HG03108 (cell line): ENCODE measurements around the gene MSANTD4.
"Not testable (repeated sequence)": the region's sequence is repeated elsewhere in the genome, so short reads cannot be mapped to it uniquely, and the experiment has no call there.

Experiments
- ATAC-seq: cut with Tn5 transposase; IDR thresholded peaks from one replicate; pipeline ENCODE4 v1.9.1; 2021; ENCODE audit warnings: moderate library complexity; ENCODE audit not compliant: unreplicated experiment

The MSANTD4 gene

GRCh38 chr11:106021967-106022794 is at the start of gene MSANTD4:
Gene MSANTD4, minus strand, starts transcription at chr11:106022240. Its CDS starts 11,323 bp downstream, at chr11:106010917.
- peak; percentile 99 for ATAC-seq

GRCh38 chr11:106070606-106071005 is 48.6 kb upstream of the MSANTD4 start:
- no peak for ATAC-seq

GRCh38 chr11:106063009-106063408 is 41.0 kb upstream of the MSANTD4 start:
- ATAC-seq = no peak

- no peak for ATAC-seq
Observed at GRCh38 chr11:106061954-106062949, 40.2 kb upstream of the MSANTD4 start.

GRCh38 chr11:106061249-106061784 is 39.3 kb upstream of the MSANTD4 start:
- no peak for ATAC-seq

- no peak for ATAC-seq
Observed at GRCh38 chr11:106059617-106060016, 37.6 kb upstream of the MSANTD4 start.

GRCh38 chr11:106058377-106058776 is 36.3 kb upstream of the MSANTD4 start:
- ATAC-seq = not testable (repeated sequence)

- ATAC-seq = no peak
Observed at GRCh38 chr11:106051103-106051502, 29.1 kb upstream of the MSANTD4 start.

GRCh38 chr11:106049727-106050476 is 27.9 kb upstream of the MSANTD4 start:
- no peak for ATAC-seq

- ATAC-seq = no peak
Observed at GRCh38 chr11:106047631-106048030, 25.6 kb upstream of the MSANTD4 start.

- ATAC-seq = no peak
Observed at GRCh38 chr11:106043540-106043939, 21.5 kb upstream of the MSANTD4 start.

- no peak for ATAC-seq
Observed at GRCh38 chr11:106032861-106033260, 10.8 kb upstream of the MSANTD4 start.

GRCh38 chr11:106031936-106032335 is 9.9 kb upstream of the MSANTD4 start:
- ATAC-seq = no peak

GRCh38 chr11:106031202-106031810 is 9.3 kb upstream of the MSANTD4 start:
- ATAC-seq = no peak

- no peak for ATAC-seq
Observed at GRCh38 chr11:106030609-106031008, 8.6 kb upstream of the MSANTD4 start.

GRCh38 chr11:106022795-106023275 is 795 bp upstream of the MSANTD4 start:
- no peak for ATAC-seq

GRCh38 chr11:106021181-106021966 is 666 bp downstream of the MSANTD4 start:
- peak; percentile 4 for ATAC-seq

- ATAC-seq = no peak
Observed at GRCh38 chr11:106017093-106017492, 4.9 kb downstream of the MSANTD4 start.

GRCh38 chr11:106015066-106015465 is 7.0 kb downstream of the MSANTD4 start:
- no peak for ATAC-seq
